Measurements from ENCODE around the gene SULT2A1. TPM values are rescaled to one million over a fixed set of nuclear protein-coding genes. Genes with fewer than 3 reads are reported as not detected.

The SULT2A1 gene
- total and polyA plus RNA-seq, 10 donors, result 0.19 TPM; not detected in 9

DNA sequence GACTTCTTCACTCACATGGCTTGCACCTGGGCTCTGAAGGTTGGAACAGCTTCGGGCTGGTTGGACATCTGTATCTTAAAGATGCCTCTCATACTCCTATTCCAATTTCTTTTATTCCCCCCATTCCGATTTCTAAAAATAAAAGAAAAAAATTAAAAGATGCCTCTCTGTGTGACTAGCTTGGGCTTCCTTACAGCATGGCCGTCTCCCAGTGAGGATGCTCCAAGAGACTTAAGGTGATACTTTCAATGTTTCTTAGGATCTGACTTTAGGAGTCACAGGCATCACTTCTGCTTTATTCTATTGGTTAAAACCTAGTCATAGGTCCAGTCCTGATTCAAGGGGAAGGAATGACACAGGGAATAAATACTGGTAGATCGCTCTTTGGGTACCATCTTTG is 9.9 kb upstream of the SULT2A1 start:
- TF ChIP-seq, protein P1, sequence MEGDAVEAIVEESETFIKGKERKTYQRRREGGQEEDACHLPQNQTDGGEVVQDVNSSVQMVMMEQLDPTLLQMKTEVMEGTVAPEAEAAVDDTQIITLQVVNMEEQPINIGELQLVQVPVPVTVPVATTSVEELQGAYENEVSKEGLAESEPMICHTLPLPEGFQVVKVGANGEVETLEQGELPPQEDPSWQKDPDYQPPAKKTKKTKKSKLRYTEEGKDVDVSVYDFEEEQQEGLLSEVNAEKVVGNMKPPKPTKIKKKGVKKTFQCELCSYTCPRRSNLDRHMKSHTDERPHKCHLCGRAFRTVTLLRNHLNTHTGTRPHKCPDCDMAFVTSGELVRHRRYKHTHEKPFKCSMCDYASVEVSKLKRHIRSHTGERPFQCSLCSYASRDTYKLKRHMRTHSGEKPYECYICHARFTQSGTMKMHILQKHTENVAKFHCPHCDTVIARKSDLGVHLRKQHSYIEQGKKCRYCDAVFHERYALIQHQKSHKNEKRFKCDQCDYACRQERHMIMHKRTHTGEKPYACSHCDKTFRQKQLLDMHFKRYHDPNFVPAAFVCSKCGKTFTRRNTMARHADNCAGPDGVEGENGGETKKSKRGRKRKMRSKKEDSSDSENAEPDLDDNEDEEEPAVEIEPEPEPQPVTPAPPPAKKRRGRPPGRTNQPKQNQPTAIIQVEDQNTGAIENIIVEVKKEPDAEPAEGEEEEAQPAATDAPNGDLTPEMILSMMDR (IDR thresholded peaks at IDR 0.05 in 8 of 11, conservative IDR thresholded peaks at IDR 0.05 in 3 of 11), result no peak
- TF ChIP-seq POLR2AphosphoS5 (IDR thresholded peaks at IDR 0.05) (no peak), POLR2A (IDR thresholded peaks at IDR 0.05) (no peak)
- Histone ChIP-seq H3K36me3 (no peaks in the 10 kb centered on the region), H3K4me3 (no peak overlapping the region), H3K9me3 (peaks cover 0 to 37% (median 27%) of the 10 kb centered on the region in 8 donors), H3K27me3 (replicated peaks in 1 of 7) (peaks cover 0 to 7% (median 0%) of the 10 kb centered on the region in 7 donors), H3K4me1 (no peaks in the 10 kb centered on the region), H3K27ac (no peak overlapping the region)
- intact Hi-C loops (cut with DNase I; ENCODE audit: low total_unique reads), result no loop called here
- DNase-seq, result no peak
- 71 to 95% (median 90%) methylated on average over 4 of the region's 4 CpGs for WGBS, 5 donors

DNA sequence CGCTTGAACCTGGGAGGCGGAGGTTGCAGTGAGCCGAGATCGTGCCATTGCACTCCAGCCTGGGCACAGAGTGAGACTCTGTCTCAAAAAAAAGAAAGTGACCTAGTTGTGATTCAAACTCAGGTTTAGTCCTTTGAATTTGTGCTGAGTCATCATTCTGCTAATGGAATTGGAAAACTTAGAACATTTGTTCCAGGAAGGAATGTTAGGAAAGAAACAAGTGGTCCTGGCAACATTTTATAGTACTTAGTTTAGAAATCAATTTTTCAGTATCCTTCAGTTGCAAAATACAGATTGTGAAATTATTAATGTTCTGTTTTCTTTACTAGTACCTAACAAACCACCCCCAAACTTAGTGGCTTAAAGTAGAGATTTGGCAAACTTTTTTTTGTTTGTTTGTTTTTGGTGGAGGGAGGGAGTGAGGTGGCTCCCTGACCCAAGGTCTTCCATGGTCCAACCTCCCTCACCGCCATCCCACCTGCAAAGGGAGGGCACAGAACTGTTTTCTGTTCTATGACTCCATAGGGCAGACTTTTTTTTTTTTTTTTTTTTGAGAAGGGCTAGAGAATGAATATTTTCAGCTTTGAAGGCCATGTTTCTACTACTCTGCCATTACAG is 9.2 kb upstream of the SULT2A1 start:
- peaks cover 0 to 37% (median 27%) of the 10 kb centered on the region in 8 donors for H3K9me3 ChIP-seq
- no peaks in the 10 kb centered on the region for H3K36me3 ChIP-seq
- DNase-seq, result no peak
- no peaks in the 10 kb centered on the region for H3K4me1 ChIP-seq
- H3K27ac ChIP-seq, result no peak overlapping the region
- intact Hi-C loops (cut with DNase I; ENCODE audit: low total_unique reads), result no loop called here
- H3K27me3 ChIP-seq (replicated peaks in 1 of 7), result peaks cover 0 to 7% (median 0%) of the 10 kb centered on the region in 7 donors
- TF ChIP-seq, protein P1 (IDR thresholded peaks at IDR 0.05 in 8 of 11, conservative IDR thresholded peaks at IDR 0.05 in 3 of 11), result no peak
- TF ChIP-seq POLR2A (IDR thresholded peaks at IDR 0.05) (no peak), POLR2AphosphoS5 (IDR thresholded peaks at IDR 0.05) (no peak)
- WGBS, 5 donors, result 89 to 94% (median 91%) methylated on average over 5 of the region's 5 CpGs
- H3K4me3 ChIP-seq, result no peak overlapping the region

DNA sequence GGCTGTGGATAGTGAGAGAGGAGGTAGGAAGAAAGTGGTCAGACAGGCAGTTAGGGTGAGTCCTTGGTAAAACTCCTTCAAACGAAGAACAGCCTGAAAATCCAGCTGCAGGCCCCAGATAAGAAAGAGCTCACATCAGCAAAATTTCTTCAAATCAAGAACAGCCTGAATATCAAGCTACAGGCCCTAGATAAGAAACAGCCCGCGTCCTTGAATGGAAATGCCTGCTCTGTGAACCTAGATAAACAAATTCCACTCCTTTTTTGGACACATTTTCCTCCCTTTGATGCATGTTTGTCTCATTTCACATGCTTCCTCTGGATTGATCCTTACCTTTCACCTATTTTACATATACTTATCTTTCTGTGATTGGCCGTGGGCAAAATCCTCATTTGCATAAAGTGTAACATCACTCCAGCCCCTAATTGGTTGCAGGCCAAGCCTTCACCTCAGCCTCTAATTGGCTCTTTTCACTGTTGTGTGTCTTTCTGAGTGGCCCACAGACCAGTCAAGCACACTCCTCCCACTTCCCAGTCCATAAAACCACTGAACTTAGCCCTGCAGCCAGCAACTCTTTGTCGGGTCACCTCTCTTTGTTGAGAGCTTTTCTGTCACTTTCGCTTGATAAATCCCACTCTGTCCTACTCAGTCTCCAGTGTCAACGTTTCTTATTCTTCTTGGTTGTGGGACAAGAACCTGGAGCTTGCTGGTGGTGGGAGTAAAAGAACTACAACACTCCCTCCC is 6.0 kb upstream of the SULT2A1 start:
- TF ChIP-seq, protein P1 (IDR thresholded peaks at IDR 0.05 in 8 of 11, conservative IDR thresholded peaks at IDR 0.05 in 3 of 11), result no peak
- TF ChIP-seq POLR2AphosphoS5 (IDR thresholded peaks at IDR 0.05), result peak in 1 of 3 donors; percentile 73
- Histone ChIP-seq H3K36me3 (no peaks in the 10 kb centered on the region), H3K4me3 (no peak overlapping the region), H3K4me1 (no peaks in the 10 kb centered on the region), H3K9me3 (peaks cover 0 to 37% (median 27%) of the 10 kb centered on the region in 8 donors), H3K27me3 (replicated peaks in 1 of 7) (peaks cover 0 to 3% (median 0%) of the 10 kb centered on the region in 7 donors), H3K27ac (peak overlapping the region; percentile 20 to 82 (median 72))
- intact Hi-C loops (cut with DNase I; ENCODE audit: low total_unique reads), result no loop called here
- DNase-seq, result peak; percentile 41
- 54 to 60% (median 56%) methylated on average over 7 of the region's 7 CpGs for WGBS, 5 donors

DNA sequence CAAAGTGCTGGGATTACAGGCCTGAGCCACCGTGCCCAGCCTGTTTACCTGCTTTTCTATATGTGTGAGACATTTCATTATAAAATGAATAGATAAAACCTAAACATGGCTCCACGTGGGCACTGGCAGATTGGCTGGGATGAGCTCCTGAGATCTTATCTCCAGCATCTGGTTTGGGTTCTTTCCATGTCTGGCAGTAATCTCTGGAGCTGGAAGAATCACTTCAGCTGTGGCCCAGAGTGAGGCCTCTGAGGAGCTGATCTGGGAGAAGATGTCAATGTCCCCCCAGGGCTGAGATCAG is 5.5 kb upstream of the SULT2A1 start:
- no peaks in the 10 kb centered on the region for H3K4me1 ChIP-seq
- TF ChIP-seq, protein P1 (IDR thresholded peaks at IDR 0.05 in 8 of 11, conservative IDR thresholded peaks at IDR 0.05 in 3 of 11), result no peak
- TF ChIP-seq POLR2AphosphoS5 (IDR thresholded peaks at IDR 0.05), result no peak
- no peak for TF ChIP-seq POLR2A (IDR thresholded peaks at IDR 0.05)
- peaks cover 0 to 37% (median 25%) of the 10 kb centered on the region in 8 donors for H3K9me3 ChIP-seq
- intact Hi-C loops (cut with DNase I; ENCODE audit: low total_unique reads), result no loop called here
- 41 to 67% (median 53%) methylated on average over 2 of the region's 2 CpGs for WGBS, 5 donors
- no peak overlapping the region for H3K4me3 ChIP-seq
- no peaks in the 10 kb centered on the region for H3K36me3 ChIP-seq
- no peak for DNase-seq
- peaks cover 0 to 3% (median 0%) of the 10 kb centered on the region in 7 donors for H3K27me3 ChIP-seq (replicated peaks in 1 of 7)
- peak overlapping the region in 7 of 8 donors; percentile 43 to 82 (median 73) for H3K27ac ChIP-seq

Measured in spleen (tissue), 11 donors.